Measurements from ENCODE around the gene SLC15A1.
"Not testable (repeated sequence)": the region's sequence is repeated elsewhere in the genome, so short reads cannot be mapped to it uniquely, and the experiment has no call there.

The SLC15A1 gene

DNA sequence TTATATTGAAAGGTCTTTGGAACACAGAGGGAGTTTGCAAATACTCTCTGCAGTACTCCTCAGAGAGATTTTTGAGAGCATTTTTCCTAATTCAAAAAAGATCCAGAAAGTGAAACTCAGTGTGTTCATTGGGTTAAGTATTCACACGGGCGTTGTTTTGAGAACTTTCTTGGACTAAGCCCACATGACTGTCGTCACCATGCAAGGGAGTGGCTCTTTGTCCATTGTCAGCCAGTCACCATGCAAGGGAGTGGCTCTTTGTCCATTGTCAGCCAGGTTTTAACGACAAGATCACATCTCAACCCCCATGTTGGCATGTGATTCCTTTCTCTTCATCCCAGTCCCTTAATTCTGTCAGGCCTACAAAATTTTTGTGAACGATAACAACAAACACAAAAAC, 94.3 kb downstream of the SLC15A1 start:
- no peak for DNase-seq (ENCODE audit: low read depth)

DNA sequence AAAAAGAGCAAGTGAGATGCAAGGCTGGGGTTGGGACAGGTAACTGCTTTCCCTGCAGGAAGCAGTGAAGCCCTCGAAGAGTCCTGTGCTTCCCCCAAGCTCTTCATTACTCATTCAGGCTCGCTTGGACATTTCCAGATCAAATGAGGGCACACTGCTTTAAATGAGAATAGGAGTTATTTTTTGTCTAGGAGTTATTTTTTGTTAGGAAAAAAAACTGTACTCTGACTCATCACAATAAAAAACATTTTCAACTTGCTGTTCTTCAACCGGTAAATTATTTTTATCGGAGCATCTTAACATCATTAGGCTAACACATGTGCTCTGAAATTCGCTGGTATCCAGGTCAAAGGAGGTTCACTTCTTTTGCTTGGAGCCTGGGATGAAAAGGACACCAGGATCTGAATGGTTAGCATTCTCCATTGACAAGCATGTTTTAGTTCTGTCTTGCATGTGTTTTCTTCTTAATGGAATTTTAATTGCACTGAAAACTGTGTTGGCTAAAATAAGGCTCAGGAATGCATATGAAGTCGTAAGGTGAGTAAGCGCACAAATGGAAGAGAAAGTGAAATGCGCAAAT, 94.9 kb downstream of the SLC15A1 start:
- no peak for DNase-seq (ENCODE audit: low read depth)

DNA sequence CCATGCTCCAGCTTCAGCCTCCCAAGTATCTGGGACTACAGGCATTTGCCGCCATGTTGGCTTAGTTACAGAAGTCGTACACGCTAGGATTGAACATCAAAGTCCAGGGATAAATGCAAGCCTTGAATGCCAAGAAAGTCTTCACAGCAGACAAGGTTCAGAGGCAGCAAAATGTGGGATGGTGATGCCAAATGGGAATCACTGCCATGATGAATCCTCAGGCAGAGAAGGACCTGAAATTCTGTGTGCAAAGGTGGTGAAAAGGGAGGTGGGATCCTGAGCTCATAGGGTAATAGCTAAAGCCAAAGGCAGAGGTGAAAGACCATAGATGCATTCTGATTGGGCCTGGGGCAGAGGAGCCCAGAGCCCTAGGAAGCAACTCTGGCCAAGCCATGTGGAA, 96.2 kb downstream of the SLC15A1 start:
- no peak for DNase-seq (ENCODE audit: low read depth)

DNA sequence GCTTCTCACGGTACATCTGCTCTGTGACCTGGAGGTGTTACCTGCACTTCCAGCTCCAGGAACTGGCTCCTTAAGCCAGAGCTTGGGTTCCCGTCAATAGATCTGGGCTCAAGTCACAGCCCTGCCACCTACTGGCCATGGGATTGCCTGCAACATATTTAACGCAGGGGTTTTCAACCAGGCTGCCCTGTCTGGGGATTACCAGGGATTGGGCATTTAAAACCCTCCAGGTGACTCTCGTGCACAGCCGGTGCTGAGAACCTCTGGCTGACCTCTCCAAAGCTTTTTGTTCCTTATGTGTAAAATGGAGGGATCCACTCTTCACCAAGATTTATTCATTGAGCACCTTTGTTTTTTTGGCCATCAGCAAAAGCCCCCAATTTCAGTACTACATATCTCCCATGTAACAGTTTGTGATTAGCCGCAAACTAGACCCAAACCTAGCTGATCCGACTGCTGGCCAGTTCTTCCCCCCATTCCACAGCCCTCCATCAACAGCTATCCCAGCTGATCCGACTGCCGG, 98.9 kb downstream of the SLC15A1 start:
- peak; percentile 62 for DNase-seq (ENCODE audit: low read depth)

DNA sequence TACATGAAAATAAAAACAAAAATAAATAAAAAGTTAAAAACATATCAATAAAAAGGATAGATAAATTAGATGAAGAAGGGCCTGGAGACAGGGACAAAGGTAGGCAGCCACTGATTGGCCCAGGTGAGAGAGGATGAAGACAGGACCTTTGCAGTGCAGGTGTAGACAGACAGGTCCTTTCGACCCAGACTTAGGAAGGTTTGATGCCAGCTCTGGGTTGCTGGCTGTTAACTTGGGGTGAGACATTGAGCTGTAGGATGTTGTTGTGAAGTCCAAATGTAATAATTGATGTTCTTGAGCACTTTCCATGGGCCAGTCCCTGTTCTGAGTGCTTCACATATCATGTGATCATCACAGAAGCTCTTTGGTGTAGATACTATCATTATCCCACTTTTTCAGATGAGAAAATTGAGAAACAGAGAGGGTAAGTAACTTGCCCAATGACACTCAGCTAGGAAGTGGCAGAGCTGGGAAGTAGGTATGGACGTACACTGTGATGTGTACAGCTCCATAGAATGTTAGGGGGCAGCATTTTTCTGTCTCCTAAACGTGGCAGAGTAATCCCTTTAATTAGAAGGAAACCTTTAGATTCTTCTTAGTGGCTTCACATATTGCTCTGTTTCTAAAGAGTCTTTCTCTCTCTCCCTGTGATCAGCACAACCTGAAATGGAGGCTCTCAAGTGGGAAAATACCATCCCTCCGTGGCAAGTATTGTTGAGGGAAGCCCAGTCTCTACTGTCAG, 99.6 kb downstream of the SLC15A1 start:
- no peak for DNase-seq (ENCODE audit: low read depth)

DNA sequence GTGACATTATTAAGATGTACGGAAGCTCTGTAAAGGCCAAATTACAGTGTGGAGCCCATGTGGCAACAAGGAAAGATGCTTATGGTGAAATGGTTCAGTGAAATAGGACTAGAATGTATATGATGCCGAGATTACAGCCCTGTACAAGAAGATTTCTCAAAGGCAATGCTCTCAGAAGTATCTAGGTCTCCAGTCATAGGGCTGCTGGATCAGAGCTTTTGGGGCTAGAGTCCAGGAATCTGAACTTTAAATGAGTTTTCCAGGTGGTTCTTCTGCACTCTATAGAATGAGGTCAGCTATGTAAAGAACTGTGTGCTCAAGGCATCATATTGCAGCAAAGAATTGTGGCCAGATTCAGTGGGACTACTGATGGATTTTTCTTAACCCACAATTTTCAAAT, 100.2 kb downstream of the SLC15A1 start:
- DNase-seq (ENCODE audit: low read depth): no peak

DNA sequence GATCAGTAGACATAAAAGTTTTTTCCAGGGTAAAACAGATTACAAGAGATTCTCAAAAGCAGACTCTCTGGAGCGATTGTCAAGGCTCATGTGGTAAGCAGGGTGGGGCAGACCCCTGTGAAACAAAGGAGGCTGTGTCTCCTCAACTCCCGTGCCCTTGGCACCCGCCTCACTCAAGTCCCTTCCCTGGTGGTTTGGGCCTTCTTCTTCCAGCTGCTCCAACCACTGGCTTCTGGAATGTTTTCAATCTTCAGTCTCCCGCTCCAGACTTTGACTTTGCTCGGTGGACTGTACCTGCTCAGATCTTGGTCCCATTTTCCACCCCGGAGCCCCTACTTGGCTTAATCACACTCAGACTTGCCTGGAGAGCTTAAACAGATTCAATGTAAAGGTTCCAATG, 100.7 kb downstream of the SLC15A1 start:
- no peak for DNase-seq (ENCODE audit: low read depth)

DNA sequence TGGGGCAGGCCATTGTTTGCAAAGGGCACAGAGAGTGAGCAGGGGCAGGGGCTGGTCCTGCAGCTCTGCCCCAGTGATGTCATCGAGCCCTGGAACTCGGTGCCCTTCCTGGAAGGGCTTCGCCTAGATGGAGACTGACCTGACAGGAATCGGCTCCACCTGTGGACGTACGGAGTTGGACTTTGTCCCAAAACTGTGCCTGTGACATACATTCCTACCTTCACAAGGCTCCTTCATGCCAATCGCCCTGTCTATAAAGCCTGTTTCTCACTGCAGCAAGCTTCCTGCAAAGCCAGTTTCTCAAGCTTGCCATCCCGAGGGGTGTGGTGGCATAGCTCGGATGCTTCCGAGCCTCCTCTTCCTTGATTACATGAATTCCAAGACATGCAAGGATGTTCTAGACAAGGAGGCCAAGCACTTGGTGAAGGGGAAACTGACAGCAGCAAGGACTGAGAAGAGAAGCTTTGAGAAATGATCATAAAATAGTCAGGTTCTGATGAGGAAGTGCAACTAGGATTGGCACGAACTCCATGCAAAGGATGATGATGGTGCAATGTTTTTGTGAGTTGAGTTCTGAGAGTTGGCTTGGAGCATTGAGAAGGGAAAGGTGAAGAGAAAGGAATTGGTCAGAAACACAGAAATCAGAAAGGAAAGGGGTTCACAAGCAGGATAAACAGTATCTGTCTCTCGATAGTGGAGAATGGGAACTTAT, 101.9 kb downstream of the SLC15A1 start:
- no peak for DNase-seq (ENCODE audit: low read depth)

DNA sequence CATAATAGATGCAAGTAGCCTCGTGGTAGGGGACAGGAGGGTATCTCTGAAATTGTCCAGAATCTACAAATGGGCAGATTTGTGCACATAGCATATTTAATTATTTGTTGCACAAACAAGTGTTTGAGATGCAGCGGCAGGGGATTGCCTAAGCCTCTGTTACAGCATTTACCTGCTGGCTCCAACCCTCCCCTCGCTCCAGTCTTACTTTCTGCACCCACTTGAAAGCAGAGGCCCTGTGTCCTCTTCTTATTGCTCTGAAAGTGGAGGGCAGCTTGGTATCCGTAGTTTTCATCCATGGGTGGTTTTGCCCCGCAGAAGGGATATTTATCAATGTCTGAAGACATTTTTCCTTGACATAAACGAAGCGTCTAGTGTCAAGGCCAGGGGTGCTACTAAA, 102.6 kb downstream of the SLC15A1 start:
- DNase-seq (ENCODE audit: low read depth): no peak

DNA sequence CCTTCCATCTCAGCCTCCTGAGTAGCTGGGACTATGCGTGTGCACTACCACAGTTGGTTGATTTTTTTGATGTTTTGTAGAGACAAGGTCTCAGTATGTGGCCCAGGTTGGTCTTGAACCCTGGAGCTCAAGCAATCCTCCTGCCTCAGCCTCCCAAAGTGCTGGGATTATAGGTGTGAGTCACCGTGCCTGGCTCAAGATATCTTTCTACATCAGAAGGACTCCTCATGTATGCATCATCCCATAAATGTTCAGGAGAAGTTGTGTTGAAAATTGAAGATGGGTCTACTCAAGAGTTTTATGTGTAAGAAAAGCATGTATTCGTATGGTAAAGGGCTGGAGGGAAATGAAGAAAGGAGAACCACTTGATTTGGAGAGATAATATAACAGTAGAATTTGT, 103.8 kb downstream of the SLC15A1 start:
- no peak for DNase-seq (ENCODE audit: low read depth)

DNA sequence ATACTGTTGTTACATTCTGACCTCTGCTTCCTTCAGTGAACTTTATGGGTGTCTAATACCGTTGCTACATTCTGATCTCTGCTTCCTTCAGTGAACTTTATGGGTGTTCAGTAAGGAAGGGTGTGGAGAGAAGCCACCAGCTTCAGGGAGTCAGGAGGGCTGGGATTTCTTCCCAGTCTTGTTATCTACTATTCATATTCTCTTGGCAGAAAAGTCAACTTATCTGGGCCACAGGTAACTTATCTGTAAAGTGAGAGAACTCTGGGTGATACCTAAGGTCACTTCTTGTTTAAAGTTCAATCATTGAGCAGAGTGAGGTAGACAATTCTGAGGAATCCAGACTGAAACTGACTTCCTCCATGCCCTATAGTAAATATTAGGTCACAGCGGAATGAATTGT, 104.3 kb downstream of the SLC15A1 start:
- no peak for DNase-seq (ENCODE audit: low read depth)

DNA sequence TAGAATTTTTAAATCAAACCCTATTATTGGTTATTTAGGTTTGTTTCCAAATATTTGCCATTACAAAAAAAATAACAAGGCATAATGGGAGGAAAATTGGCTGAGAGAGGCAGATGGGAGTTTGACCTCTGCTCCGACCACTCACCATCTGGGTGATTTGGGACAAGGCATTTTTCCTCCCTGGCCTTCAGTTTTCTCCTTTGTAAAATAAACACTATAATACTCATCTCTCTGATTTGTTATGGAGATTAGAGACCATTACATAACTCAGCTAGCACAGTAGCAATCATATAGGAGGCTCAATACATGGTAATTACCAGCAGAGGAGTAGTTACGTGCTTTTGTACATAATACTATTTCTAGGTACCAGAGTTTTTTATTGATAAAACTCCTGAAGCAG, 105.4 kb downstream of the SLC15A1 start:
- no peak for DNase-seq (ENCODE audit: low read depth)

DNA sequence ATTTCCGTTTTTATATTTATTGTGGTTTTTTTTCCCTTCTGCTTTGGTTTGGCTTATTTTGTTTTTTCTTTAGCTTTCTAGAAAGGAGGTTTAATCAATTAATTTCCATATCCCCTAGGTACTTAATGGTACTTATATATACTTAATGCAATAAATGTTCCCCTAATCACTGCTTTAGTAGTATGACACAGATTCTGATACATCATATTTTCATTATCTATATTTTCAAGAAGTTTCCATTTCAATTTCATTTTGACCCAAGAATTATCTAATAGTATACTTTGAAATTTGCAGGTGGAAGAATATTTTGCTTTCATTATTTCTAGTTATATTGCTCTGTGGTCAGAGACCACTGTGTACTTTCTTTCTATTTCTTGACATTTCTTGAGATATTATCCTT, 109.0 kb downstream of the SLC15A1 start:
- no peak for DNase-seq (ENCODE audit: low read depth)

DNA sequence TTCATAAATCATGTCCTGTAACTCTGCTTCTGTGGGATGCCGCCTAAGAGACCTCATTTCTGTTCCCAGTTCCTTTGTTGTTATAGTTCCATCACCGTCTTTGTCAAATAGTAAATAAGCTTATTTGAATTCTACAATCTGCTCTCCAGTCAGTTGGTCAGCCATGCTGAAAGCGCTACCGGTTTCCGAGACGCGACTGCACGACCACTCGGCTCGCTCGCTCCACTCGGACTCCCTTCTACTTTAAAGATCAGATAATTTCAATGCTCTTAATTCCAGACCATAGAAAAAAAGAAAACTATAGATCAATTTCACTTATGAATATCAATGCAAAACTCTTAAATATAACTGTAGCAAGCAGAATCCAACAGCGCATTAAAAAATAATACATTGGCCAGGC, 111.4 kb downstream of the SLC15A1 start:
- DNase-seq (ENCODE audit: low read depth): no peak

DNA sequence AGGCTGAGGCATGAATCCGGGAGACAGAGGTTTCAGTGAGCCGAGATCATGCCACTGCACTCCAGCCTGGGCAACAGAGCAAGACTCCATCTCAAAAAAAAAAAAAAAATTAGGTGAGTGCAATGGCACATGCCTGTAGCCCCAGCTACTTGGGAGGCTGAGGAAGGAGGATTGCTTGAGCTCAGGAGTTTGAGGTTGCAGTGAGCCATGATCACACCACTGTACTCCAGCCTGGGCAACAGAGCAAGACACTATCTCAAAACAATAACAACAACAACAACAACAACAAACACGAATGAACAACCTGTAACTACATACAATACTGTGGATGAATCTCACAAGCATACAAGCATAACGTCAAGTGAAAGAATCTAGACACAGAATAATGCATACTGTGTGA, 112.7 kb downstream of the SLC15A1 start:
- not testable (repeated sequence) for DNase-seq (ENCODE audit: low read depth)

DNA sequence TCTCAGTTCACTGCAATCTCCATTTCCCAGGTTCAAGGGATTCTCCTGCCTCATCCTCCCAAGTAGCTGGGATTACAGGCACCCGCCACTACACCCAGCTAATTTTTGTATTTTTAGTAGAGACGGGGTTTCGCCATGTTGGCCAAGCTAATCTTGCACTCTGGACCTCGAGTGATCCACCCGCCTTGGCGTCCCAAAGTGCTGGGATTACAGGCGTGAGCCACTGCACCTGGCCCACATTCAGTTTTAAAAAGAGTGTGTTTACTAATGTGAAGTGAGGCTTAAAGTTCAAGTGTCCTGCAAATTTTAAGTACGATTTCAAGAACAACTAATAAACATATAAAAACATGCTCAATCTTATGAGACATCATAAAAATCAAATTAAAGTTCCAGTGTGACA, 114.1 kb downstream of the SLC15A1 start:
- DNase-seq (ENCODE audit: low read depth): not testable (repeated sequence)
